ENCODE results near the gene RGL2. TPM values are rescaled to one million over a fixed set of nuclear protein-coding genes. Genes with fewer than 3 reads are reported as not detected.

The RGL2 gene
- polyA plus RNA-seq, 1 of the 3 experiments (the other 2 are of a cell fraction): 59.4 TPM

DNA sequence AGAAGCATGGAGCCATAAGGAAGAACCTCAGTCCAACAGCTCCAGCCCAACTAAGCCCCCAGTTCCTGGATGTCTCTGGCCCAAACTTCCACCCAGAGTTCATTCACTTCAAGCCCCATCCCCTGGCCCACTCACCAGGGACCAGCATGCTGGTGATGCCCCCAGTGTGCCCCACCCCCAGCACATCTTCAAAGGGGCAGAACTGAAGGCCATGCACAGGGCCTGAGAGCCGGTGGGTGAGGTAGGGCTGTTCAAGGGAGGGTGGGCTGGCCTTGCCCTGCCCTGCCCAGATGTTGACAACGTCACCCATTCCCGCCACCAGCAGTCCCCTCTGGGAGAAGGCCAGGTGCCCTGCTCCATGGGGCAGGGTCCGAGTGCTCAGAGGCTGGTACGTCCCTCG is 18.2 kb downstream of the RGL2 start:
- H3K27ac ChIP-seq (ENCODE audit: low read depth in 2 of 2, low read length in 1 of 2): no peak overlapping the region
- peaks cover 17% of the 10 kb centered on the region for H4K20me1 ChIP-seq (ENCODE audit: insufficient read depth)
- peaks cover 16% of the 10 kb centered on the region; the same call in 1 of the 2 replicates for H3K79me2 ChIP-seq (ENCODE audit: insufficient read depth)
- H3K4me3 ChIP-seq (ENCODE audit: low read depth in 2 of 2, low read length in 1 of 2): no peak overlapping the region
- peaks cover 8 to 17% of the 10 kb centered on the region in 2 experiments; a peak in 3 of 4 replicates for H3K4me1 ChIP-seq (ENCODE audit: control insufficient read depth in 1 of 2, insufficient read depth in 2 of 2, low read depth in 1 of 2, low read length in 1 of 2)
- H3K9me2 ChIP-seq: no peaks in the 10 kb centered on the region
- ChIA-PET POLR2A (interaction anchor here (1.0 to 2.1 kb wide), 3 partner anchors 9 to 19 kb away, joined by 3 to 7 read pairs (median 4); partner anchors contain the start of genes PFDN6, RPS18, VPS52 and WDR46), CTCF (interaction anchor here (0.8 to 4.9 kb wide), 2 partner anchors 9 to 19 kb away, joined by 4 to 49 read pairs; partner anchors contain the start of genes PFDN6 and WDR46)
- 93% methylated on average over 3 of the region's 6 CpGs for WGBS (ENCODE audit: low lambda C conversion rate)
- TF ChIP-seq TEAD4 (IDR thresholded peaks at IDR 0.05; ENCODE audit: borderline replicate concordance, insufficient read depth) (no peak), RAD21 (IDR thresholded peaks at IDR 0.05; ENCODE audit: low read length) (no peak), EP300 (IDR thresholded peaks at IDR 0.05; ENCODE audit: borderline replicate concordance in 1 of 2, low read depth in 1 of 2, low read length in 1 of 2) (no peak), JUND (IDR thresholded peaks at IDR 0.05) (no peak), FOXJ3 (CRISPR knock-in tag; IDR thresholded peaks at IDR 0.05) (no peak)
- TF ChIP-seq, protein P1, sequence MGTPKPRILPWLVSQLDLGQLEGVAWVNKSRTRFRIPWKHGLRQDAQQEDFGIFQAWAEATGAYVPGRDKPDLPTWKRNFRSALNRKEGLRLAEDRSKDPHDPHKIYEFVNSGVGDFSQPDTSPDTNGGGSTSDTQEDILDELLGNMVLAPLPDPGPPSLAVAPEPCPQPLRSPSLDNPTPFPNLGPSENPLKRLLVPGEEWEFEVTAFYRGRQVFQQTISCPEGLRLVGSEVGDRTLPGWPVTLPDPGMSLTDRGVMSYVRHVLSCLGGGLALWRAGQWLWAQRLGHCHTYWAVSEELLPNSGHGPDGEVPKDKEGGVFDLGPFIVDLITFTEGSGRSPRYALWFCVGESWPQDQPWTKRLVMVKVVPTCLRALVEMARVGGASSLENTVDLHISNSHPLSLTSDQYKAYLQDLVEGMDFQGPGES (IDR thresholded peaks at IDR 0.05; ENCODE audit: low read depth, low read length): no peak
- TF ChIP-seq, protein P2, sequence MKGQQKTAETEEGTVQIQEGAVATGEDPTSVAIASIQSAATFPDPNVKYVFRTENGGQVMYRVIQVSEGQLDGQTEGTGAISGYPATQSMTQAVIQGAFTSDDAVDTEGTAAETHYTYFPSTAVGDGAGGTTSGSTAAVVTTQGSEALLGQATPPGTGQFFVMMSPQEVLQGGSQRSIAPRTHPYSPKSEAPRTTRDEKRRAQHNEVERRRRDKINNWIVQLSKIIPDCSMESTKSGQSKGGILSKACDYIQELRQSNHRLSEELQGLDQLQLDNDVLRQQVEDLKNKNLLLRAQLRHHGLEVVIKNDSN (IDR thresholded peaks at IDR 0.05; ENCODE audit: borderline replicate concordance, low read depth): no peak
- DNase-seq: no peak
- H3K9ac ChIP-seq: no peak overlapping the region
- no peak overlapping the region for H2AFZ ChIP-seq (ENCODE audit: low read depth)
- peaks cover 51% of the 10 kb centered on the region for H3F3A ChIP-seq (replicated peaks; ENCODE audit: insufficient read depth)
- peaks cover 18 to 58% of the 10 kb centered on the region in 2 experiments for H3K36me3 ChIP-seq (replicated peaks in 1 of 2; ENCODE audit: control insufficient read depth in 1 of 2, insufficient read depth in 2 of 2, low read length in 1 of 2)
- H3K9me3 ChIP-seq: no peaks in the 10 kb centered on the region
- H3K4me2 ChIP-seq: no peak overlapping the region
- no peaks in the 10 kb centered on the region for H3K27me3 ChIP-seq (ENCODE audit: insufficient read depth)

DNA sequence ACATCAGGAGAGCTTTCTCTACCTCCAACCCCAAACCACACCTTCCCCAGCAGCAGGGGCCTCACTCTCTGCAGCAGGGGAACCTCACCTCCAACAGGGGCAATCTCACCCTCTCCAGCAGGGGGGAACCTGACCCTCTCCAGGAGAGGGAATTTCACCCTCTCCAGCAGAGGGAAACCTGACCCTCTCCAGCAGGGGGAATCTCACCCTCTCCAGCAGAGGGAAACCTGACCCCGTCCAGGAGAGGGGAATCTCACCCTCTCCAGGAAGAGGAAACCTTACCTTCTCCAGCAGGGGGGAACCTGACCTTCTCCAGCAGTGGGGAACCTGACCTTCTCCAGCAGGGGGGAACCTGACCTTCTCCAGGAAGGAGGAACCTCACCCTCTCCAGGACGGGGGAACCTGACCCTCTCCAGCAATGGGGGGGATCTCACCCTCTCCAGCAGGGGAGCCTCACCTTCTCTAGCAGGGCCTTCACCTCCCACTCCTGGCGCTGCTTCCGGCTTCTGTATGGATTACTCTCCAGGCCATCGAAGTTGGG is 18.7 kb downstream of the RGL2 start:
- Histone ChIP-seq H3K4me2 (no peak overlapping the region), H3K27me3 (ENCODE audit: insufficient read depth) (no peaks in the 10 kb centered on the region), H3K4me1 (ENCODE audit: control insufficient read depth in 1 of 2, insufficient read depth in 2 of 2, low read depth in 1 of 2, low read length in 1 of 2) (peaks cover 13 to 21% of the 10 kb centered on the region in 2 experiments; a peak in 3 of 4 replicates), H3K36me3 (replicated peaks in 1 of 2; ENCODE audit: control insufficient read depth in 1 of 2, insufficient read depth in 2 of 2, low read length in 1 of 2) (peaks cover 23 to 58% of the 10 kb centered on the region in 2 experiments), H3K4me3 (ENCODE audit: low read depth in 2 of 2, low read length in 1 of 2) (no peak overlapping the region), H3F3A (replicated peaks; ENCODE audit: insufficient read depth) (peaks cover 54% of the 10 kb centered on the region), H4K20me1 (ENCODE audit: insufficient read depth) (peaks cover 22% of the 10 kb centered on the region), H3K27ac (ENCODE audit: low read depth in 2 of 2, low read length in 1 of 2) (no peak overlapping the region), H3K9me2 (no peaks in the 10 kb centered on the region), H2AFZ (ENCODE audit: low read depth) (no peak overlapping the region), H3K9ac (no peak overlapping the region), H3K9me3 (no peaks in the 10 kb centered on the region), H3K79me2 (ENCODE audit: insufficient read depth) (peaks cover 21% of the 10 kb centered on the region)
- WGBS (ENCODE audit: low lambda C conversion rate): 100% methylated on average over 2 of the region's 5 CpGs
- ChIA-PET CTCF (interaction anchor here (0.9 to 4.9 kb wide), 3 partner anchors 10 to 127 kb away, joined by 3 to 49 read pairs (median 7); partner anchors contain the start of genes PFDN6 and WDR46), POLR2A (interaction anchor here (1.3 kb wide), 1 partner anchor 33 kb away, joined by 4 read pairs; no protein-coding TSS in a partner anchor)
- DNase-seq: peak; percentile 58
- peak; percentile 36 for TF ChIP-seq SMC3 (IDR thresholded peaks at IDR 0.05; ENCODE audit: low read depth, low read length)
- no peak for TF ChIP-seq FOSL2 (IDR thresholded peaks at IDR 0.05; ENCODE audit: borderline replicate concordance, low read depth)
- TF ChIP-seq CHD2 (IDR thresholded peaks at IDR 0.05; ENCODE audit: low read length, partially characterized antibody): no peak
- TF ChIP-seq, protein P3, sequence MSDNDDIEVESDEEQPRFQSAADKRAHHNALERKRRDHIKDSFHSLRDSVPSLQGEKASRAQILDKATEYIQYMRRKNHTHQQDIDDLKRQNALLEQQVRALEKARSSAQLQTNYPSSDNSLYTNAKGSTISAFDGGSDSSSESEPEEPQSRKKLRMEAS (IDR thresholded peaks at IDR 0.05; ENCODE audit: low read depth): no peak
- TF ChIP-seq, protein P4, sequence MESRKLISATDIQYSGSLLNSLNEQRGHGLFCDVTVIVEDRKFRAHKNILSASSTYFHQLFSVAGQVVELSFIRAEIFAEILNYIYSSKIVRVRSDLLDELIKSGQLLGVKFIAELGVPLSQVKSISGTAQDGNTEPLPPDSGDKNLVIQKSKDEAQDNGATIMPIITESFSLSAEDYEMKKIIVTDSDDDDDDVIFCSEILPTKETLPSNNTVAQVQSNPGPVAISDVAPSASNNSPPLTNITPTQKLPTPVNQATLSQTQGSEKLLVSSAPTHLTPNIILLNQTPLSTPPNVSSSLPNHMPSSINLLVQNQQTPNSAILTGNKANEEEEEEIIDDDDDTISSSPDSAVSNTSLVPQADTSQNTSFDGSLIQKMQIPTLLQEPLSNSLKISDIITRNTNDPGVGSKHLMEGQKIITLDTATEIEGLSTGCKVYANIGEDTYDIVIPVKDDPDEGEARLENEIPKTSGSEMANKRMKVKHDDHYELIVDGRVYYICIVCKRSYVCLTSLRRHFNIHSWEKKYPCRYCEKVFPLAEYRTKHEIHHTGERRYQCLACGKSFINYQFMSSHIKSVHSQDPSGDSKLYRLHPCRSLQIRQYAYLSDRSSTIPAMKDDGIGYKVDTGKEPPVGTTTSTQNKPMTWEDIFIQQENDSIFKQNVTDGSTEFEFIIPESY (IDR thresholded peaks at IDR 0.05; ENCODE audit: borderline replicate concordance, low read depth): no peak
- TF ChIP-seq, protein P5, sequence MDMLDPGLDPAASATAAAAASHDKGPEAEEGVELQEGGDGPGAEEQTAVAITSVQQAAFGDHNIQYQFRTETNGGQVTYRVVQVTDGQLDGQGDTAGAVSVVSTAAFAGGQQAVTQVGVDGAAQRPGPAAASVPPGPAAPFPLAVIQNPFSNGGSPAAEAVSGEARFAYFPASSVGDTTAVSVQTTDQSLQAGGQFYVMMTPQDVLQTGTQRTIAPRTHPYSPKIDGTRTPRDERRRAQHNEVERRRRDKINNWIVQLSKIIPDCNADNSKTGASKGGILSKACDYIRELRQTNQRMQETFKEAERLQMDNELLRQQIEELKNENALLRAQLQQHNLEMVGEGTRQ (IDR thresholded peaks at IDR 0.05; ENCODE audit: borderline replicate concordance, low read depth, low read length): no peak
- TF ChIP-seq YY1 (IDR thresholded peaks at IDR 0.05; ENCODE audit: low read depth): no peak
- TF ChIP-seq RCOR1 (IDR thresholded peaks at IDR 0.05; ENCODE audit: low read length): no peak
- no peak for TF ChIP-seq FOXJ3 (CRISPR knock-in tag; IDR thresholded peaks at IDR 0.05)
- TF ChIP-seq, protein P6, sequence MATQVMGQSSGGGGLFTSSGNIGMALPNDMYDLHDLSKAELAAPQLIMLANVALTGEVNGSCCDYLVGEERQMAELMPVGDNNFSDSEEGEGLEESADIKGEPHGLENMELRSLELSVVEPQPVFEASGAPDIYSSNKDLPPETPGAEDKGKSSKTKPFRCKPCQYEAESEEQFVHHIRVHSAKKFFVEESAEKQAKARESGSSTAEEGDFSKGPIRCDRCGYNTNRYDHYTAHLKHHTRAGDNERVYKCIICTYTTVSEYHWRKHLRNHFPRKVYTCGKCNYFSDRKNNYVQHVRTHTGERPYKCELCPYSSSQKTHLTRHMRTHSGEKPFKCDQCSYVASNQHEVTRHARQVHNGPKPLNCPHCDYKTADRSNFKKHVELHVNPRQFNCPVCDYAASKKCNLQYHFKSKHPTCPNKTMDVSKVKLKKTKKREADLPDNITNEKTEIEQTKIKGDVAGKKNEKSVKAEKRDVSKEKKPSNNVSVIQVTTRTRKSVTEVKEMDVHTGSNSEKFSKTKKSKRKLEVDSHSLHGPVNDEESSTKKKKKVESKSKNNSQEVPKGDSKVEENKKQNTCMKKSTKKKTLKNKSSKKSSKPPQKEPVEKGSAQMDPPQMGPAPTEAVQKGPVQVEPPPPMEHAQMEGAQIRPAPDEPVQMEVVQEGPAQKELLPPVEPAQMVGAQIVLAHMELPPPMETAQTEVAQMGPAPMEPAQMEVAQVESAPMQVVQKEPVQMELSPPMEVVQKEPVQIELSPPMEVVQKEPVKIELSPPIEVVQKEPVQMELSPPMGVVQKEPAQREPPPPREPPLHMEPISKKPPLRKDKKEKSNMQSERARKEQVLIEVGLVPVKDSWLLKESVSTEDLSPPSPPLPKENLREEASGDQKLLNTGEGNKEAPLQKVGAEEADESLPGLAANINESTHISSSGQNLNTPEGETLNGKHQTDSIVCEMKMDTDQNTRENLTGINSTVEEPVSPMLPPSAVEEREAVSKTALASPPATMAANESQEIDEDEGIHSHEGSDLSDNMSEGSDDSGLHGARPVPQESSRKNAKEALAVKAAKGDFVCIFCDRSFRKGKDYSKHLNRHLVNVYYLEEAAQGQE (IDR thresholded peaks at IDR 0.05; ENCODE audit: low read depth, low read length): no peak
- no peak for TF ChIP-seq EZH2phosphoT487 (IDR thresholded peaks at IDR 0.05; ENCODE audit: borderline replicate concordance, low read depth)
